Measurements from ENCODE around the gene TOB1. TPM values are rescaled to one million over a fixed set of nuclear protein-coding genes. Genes with fewer than 3 reads are reported as not detected.
"Not testable (repeated sequence)": the region's sequence is repeated elsewhere in the genome, so short reads cannot be mapped to it uniquely, and the experiment has no call there.

The TOB1 gene
- total RNA-seq, 1 experiment from 2014 or later = 12.4 TPM

DNA sequence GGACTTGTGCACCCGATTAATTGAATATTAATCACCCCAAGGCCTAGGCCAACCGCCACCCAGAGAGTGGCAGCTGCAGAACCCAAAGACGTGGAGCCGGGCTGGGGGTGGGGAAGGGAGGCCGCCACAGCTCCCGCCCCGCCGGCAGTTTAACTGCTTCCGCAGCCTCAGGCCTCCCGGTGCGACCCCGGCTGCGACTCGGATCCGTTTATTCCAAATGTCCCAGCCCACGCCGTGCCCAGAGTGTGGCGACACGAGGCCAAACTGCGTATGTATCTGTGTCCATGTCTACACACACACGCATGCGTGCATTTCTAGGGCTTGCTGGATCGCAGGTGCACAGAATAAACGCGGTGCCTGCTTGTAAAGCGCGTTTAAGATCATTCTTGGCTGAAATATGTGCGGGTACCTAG lies 802 bp upstream of the TOB1 start:
- Histone ChIP-seq H3K36me3 (peaks cover 12% of the 10 kb centered on the region), H3K4me3 (peak overlapping the region; percentile 94), H3K27me3 (no peaks in the 10 kb centered on the region), H3K27ac (peak overlapping the region; percentile 71), H3K4me1 (peaks cover 9% of the 10 kb centered on the region; the same call in 1 of the 2 replicates), H3K9me3 (replicated peaks) (no peaks in the 10 kb centered on the region)
- DNase-seq = peak; percentile 53 to 67

DNA sequence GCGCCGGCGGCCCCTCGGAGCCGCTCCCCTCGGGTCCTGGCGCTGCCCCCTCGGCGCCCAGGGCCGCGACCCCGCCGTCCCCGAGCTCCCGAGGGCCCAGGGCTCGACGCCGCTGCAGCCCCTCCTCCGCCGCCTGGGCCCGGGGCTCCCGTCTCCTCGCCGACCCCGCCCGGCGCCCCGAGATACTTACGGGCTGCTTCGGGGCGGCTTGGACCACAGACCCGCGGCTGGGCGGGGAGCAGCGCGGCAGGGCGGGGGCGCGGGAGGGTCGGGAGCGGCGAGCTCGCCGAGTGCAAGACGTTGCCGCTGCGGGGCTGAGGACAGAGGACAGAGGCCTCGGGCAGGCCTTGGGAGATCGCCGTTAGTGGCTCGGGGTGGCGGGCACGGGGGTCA lies 290 bp downstream of the TOB1 start:
- peak overlapping the region; percentile 47; the same call in 1 of the 2 replicates for H3K27ac ChIP-seq
- H3K4me1 ChIP-seq = peaks cover 9% of the 10 kb centered on the region; the same call in 1 of the 2 replicates

DNA sequence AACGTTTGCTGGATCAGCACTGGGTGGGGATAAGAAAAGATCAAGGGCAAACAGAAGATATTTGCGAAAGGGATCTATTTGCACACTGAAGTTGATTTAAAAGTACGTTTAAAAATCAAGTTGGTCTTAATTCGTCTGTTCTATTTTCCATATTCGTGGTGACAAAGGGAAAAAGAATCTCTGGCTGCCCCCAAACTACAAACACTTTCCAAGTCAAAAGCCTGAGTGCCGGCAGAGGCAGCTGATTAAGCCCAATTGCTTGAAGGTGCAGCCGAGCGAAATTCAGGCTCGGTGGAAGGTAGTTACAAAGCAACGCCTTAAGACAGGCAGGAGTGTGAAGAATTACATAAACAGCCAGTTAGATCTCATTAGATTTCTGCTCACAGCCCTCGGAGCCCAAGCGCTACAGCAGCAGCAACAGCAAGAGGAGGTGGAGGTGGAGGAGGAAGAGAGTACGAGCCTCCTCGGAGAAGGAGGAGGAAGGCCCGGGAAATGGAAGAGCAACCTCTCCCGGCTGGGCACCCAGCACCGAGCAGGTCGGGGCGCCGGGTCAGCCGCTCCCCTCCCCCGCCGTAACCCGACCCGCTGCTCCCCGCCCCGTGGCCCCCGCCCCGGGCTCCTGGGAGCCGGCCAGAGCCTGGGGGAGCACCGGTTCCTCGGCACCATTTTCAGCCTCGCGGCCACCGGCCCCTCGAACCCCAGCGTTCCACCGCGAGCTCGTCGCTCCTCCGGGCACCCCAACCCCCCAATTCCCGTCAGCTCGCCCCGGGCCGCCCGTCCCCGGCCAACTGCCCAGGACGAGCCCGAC lies 890 bp downstream of the TOB1 start:
- Histone ChIP-seq H3K4me1 (peaks cover 9% of the 10 kb centered on the region; the same call in 1 of the 2 replicates), H3K4me3 (peak overlapping the region; percentile 94), H3K27me3 (no peaks in the 10 kb centered on the region), H3K36me3 (peaks cover 15% of the 10 kb centered on the region), H3K9me3 (replicated peaks) (no peaks in the 10 kb centered on the region), H3K27ac (peak overlapping the region; percentile 47; the same call in 1 of the 2 replicates)
- DNase-seq = peak; percentile 30 to 51

More for the DNA sequence above, 290 bp downstream of the TOB1 start:
- DNase-seq = no peak
- Histone ChIP-seq H3K4me3 (peak overlapping the region; percentile 94), H3K9me3 (replicated peaks) (no peaks in the 10 kb centered on the region), H3K36me3 (peaks cover 15% of the 10 kb centered on the region), H3K27me3 (no peaks in the 10 kb centered on the region)

DNA sequence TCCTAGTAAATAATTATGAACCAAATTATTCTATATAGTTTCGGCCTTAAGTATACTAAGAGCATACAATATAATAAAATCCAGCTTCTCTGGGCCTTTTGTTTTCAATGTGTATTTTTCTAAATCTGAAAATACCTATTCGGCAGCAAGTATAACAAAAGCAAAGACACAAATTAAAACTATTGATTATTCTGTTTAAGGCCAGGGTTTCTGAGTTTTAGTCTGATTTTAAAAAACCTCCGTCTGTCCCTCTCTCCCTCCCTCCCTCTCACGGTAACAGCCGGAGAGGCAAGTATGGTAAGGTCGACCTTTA lies 1.5 kb downstream of the TOB1 start:
- peak overlapping the region; percentile 94 for H3K4me3 ChIP-seq
- no peaks in the 10 kb centered on the region for H3K27me3 ChIP-seq
- H3K4me1 ChIP-seq = peaks cover 9% of the 10 kb centered on the region; the same call in 1 of the 2 replicates
- peaks cover 15% of the 10 kb centered on the region for H3K36me3 ChIP-seq
- no peaks in the 10 kb centered on the region for H3K9me3 ChIP-seq (replicated peaks)
- no peak overlapping the region for H3K27ac ChIP-seq
- DNase-seq = no peak

DNA sequence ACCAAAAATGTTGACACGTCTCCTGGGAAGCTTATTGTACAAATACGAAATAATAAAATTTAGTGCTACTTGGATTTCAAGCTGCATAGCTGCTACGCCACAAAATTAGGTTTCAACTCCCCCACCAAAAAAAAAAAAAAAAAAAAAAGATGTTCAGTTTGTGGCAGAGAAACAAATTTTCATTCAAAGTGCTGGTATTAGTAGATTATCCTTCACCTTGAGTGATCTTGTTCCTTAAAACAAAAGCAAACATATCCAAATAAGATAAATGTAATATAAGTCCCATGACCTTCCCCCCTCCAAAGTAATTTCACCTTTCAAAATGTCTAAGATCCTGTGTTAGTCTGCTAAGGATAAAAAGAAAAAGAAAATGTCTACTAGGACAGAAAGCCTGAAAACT lies 2.2 kb downstream of the TOB1 start:
- Histone ChIP-seq H3K27ac (no peak overlapping the region), H3K36me3 (peaks cover 15% of the 10 kb centered on the region), H3K4me1 (peaks cover 9% of the 10 kb centered on the region; the same call in 1 of the 2 replicates), H3K27me3 (no peaks in the 10 kb centered on the region), H3K4me3 (peak overlapping the region; percentile 94; the same call in 1 of the 2 replicates), H3K9me3 (replicated peaks) (no peaks in the 10 kb centered on the region)
- DNase-seq = no peak

DNA sequence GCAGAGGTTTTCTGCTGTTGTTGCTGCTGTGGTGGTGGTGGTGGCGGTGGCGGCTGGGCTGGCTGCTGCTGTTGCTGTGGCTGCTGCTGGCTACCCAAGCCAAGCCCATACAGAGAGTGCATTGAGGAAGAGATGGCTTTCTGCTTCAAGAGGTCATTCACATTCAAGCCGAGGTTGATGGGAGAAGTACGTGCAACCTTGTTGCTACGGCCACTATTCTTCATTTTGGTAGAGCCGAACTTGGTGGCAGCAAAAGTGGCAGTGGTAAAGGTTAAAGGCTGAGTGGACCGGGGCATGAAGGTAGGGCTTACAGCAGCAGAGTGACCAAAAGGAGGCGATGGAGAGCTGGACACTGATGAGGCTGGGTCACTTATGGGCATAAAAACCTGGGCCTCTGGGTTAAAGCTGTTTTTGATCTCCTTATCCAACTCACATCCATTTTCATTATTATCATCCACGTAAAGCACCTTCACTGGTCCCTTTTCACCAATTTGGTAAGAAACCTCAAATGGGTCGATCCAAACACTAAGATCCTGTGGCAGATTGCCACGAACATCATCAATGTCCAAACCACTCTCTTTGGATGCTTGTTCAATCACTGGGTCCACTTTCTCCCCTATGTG lies 2.8 kb downstream of the TOB1 start:
- Histone ChIP-seq H3K4me1 (peaks cover 7% of the 10 kb centered on the region; the same call in 1 of the 2 replicates), H3K27me3 (no peaks in the 10 kb centered on the region), H3K27ac (no peak overlapping the region), H3K36me3 (peaks cover 15% of the 10 kb centered on the region), H3K9me3 (replicated peaks) (no peaks in the 10 kb centered on the region), H3K4me3 (no peak overlapping the region)
- peak; percentile 23 to 58 for DNase-seq

DNA sequence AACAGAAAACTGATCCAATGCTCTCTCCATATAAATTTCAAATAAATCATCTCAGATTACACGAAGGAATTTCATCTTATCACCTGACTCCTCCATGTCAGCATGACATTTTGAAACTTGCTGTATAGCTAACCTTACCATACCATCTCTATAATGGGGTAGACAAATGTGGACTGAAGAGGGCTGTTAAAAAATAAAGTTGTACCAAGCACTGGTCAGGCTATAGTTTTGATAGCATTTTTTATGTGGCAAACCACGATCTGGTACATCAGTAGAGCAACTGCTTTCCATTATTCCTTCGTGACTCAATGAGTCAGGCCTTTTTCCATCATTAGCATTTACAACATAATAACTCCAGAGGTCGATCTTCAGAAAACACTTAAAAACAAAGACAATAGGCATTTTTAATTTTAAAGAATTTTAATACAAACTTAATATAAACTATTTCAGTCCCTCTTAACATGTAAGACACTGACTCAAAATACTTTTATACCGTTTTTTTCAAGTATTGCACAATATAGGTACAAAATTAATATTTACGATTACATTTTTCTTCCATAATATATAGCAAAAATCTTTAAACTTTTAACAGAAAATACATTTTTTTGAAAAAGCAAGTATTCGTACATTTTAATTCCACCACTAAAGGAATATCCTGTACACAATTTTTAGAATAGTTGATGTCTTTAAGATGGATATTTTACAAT lies 4.2 kb downstream of the TOB1 start:
- H3K27me3 ChIP-seq = no peaks in the 10 kb centered on the region
- no peaks in the 10 kb centered on the region for H3K9me3 ChIP-seq (replicated peaks)
- no peak for DNase-seq
- 0 out of 2 replicates have a peak, but pooled peaks cover 4% of the 10 kb centered on the region for H3K4me1 ChIP-seq
- peaks cover 15% of the 10 kb centered on the region for H3K36me3 ChIP-seq
- no peak overlapping the region for H3K27ac ChIP-seq
- H3K4me3 ChIP-seq = no peak overlapping the region

DNA sequence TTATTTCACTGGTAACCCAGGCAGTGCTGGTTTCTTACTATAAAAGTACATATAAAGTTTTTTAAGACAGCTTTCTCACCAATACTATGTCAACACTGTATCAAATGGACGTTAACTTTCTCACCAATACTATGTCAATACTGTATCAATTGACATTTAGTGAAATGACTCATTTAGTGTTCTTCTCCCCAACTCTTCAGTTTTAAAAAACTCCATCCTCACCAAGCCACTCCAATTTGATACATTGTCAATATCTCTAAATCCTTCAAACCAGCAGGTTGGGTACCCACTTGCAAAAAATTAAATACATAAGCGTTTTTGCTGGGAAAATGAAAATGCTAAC lies 4.8 kb downstream of the TOB1 start:
- H3K9me3 ChIP-seq (replicated peaks) = no peaks in the 10 kb centered on the region
- peaks cover 15% of the 10 kb centered on the region for H3K36me3 ChIP-seq
- no peak for DNase-seq
- H3K4me1 ChIP-seq = 0 out of 2 replicates have a peak, but pooled peaks cover 4% of the 10 kb centered on the region
- H3K4me3 ChIP-seq = no peak overlapping the region
- H3K27me3 ChIP-seq = no peaks in the 10 kb centered on the region
- no peak overlapping the region for H3K27ac ChIP-seq

DNA sequence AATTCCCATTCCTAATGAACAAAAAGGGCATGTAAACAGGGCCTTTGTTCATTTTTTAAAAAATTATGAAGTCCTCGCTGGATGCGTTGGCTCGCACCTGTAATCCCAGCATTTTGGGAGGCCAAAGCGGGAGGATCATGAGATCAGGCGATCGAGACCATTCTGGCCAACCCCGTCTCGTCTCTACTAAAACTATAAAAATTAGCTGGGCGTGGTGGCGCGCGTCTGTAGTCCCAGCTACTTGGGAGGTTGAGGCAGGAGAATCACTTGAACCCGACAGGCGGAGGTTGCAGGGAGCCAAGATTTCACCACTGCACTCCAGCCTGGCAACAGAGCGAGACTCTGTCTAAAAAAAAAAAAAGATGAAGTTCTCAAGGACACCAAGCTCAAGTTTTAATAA lies 6.4 kb downstream of the TOB1 start:
- H3K36me3 ChIP-seq = peaks cover 15% of the 10 kb centered on the region
- not testable (repeated sequence) for H3K27me3 ChIP-seq; H3K4me3 ChIP-seq; H3K9me3 ChIP-seq (replicated peaks); DNase-seq; H3K27ac ChIP-seq
- H3K4me1 ChIP-seq = peaks cover 15% of the 10 kb centered on the region

DNA sequence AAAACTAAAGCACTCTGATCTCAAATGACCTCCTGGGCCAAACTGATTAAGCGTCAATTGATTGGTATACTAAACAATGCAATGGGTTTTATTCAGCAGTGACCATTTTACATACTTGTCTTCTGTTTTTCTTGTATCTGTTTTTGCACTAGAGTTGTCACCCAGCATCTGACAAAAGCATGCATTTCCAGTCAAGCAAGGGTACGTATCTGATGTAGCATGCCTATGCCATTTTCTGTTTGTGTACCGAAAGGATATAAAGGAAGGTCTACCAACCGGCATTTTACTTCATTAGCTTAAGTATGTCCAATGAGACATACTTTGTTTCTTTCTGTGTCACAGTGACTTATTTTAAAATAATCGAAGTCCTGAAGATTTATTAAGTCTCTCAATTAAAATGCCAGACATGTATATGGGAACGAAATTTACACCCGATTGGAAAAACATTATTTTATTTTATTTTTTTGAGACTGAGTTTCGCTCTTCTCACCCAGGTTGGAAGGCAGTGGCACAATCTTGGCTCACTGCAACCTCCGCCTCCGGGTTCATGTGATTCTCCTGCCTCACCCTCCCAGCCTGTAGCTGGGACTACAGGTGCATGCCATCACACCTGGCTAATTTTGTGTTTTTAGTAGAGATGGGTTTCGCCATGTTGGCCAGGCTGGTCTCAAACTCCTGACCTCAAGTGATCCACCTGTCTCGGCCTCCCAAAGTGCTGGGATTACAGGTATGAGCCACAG lies 7.5 kb downstream of the TOB1 start:
- Histone ChIP-seq H3K4me1 (peaks cover 15% of the 10 kb centered on the region), H3K9me3 (replicated peaks) (no peaks in the 10 kb centered on the region), H3K27ac (no peak overlapping the region), H3K36me3 (peaks cover 15% of the 10 kb centered on the region), H3K4me3 (no peak overlapping the region), H3K27me3 (no peaks in the 10 kb centered on the region)
- DNase-seq = no peak

DNA sequence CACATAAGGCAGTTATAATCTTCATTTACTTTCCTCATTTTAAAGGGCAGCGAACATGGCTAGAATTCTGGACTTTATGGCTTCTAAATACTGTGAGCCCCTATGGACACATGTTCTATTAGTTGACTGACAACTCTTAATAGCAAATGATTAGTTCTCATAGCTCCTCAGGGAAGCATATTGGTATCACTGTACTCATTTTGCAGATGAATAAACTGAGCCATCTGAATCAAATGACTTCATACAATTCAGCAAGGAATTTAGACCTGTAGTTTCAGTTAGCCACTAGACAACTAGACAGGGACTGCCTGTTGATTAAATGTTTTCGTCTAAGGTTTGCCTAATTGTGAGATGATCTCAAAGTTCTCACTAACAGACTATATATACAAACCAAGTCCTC lies 9.7 kb downstream of the TOB1 start:
- Histone ChIP-seq H3K9me3 (replicated peaks) (no peaks in the 10 kb centered on the region), H3K4me3 (no peak overlapping the region), H3K4me1 (peaks cover 11% of the 10 kb centered on the region), H3K27ac (no peak overlapping the region), H3K27me3 (no peaks in the 10 kb centered on the region), H3K36me3 (no peaks in the 10 kb centered on the region)
- DNase-seq = no peak

DNA sequence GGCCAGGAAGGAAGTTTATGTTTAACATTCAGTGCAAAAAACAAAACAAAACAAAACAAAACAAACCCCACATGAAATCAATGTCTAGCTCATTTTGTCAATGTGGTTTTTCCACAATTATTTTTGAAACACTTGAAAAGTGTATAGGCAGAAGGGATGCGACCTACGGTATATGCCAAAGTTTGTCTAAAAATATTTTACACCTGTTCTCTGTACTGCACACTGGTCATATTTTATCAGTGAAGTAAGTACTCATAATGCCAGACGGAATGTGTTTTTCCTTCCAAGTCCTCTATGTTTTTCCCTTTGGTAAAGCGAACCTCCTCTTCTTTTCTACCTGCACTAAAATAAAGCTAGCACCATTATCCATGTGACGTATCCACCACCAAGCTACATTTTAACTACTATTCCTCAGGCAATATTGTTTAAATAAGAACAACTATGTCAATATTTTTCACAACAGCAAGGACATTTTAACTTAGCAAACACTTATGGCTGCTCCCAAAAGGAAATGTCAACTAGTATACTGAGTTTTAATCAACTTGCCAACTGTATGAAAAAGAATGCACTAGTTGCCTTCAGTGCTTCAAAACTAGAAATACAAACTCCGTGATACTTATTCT lies 10.3 kb downstream of the TOB1 start:
- Histone ChIP-seq H3K27ac (no peak overlapping the region), H3K27me3 (no peaks in the 10 kb centered on the region), H3K4me3 (no peak overlapping the region), H3K9me3 (replicated peaks) (no peaks in the 10 kb centered on the region), H3K36me3 (no peaks in the 10 kb centered on the region), H3K4me1 (peaks cover 11% of the 10 kb centered on the region)
- DNase-seq = no peak

DNA sequence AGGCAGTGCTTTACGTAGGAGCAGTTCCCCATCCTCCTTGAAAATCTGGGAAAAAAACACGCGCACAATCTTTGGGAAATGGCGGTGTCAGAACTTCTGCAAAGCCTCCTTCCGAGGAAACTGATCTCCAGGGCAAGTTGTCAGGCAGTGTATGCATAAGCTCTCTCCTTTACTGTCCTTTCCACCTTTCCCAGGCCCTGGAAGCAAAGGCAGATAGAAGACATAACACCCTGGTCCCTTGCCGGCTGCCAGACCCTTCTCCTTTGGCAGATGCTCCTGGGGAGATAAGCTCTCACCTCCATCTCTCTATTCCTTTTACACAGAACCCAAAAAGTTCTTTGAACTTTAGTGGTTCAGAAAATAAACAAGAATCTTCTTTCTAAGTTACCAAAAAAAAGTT lies 12.4 kb downstream of the TOB1 start:
- Histone ChIP-seq H3K9me3 (replicated peaks) (no peaks in the 10 kb centered on the region), H3K27ac (no peak overlapping the region), H3K36me3 (no peaks in the 10 kb centered on the region), H3K4me3 (no peak overlapping the region), H3K4me1 (peaks cover 11% of the 10 kb centered on the region), H3K27me3 (no peaks in the 10 kb centered on the region)
- DNase-seq = no peak

DNA sequence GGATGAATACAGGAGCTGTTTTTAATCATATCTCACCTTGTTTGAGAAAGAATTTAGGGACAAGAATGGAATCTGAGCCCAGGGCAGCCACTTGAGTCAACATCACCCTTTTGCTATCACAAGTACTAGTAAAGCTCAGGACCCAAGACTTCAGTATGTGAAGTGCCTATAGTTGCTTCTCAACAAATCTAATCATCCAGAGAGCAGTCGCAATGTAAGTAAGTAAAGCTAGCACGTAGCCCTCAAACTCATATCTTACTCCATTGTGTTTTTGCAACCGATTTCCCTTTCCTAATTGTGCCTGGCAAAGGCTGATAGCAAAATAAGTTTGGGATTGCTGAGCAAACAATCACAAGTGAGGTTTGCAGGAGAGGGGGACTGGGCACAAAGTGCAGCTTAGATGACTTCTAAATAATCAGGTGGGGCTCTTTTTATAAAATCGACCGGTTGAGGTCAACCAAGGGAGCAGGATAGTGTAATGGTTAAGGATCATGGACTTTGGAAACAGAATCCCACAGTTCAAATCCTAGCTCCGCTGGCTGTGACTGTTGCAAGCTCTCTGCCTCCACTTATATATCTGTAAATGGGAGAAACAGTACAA lies 13.0 kb downstream of the TOB1 start:
- no peaks in the 10 kb centered on the region for H3K9me3 ChIP-seq (replicated peaks)
- H3K4me3 ChIP-seq = no peak overlapping the region
- H3K27me3 ChIP-seq = no peaks in the 10 kb centered on the region
- no peak for DNase-seq
- H3K27ac ChIP-seq = no peak overlapping the region
- H3K4me1 ChIP-seq = peaks cover 11% of the 10 kb centered on the region
- no peaks in the 10 kb centered on the region for H3K36me3 ChIP-seq
